Measurements from ENCODE around the gene FBP2. TPM values are rescaled to one million over a fixed set of nuclear protein-coding genes. Genes with fewer than 3 reads are reported as not detected.

FBP2 gene
- total and polyA plus RNA-seq, 2 of the 8 experiments (the other 6 are each of a cell fraction or from before 2014, with no cell fraction given), result not detected

GRCh38 chr9:94566550-94566949, 27.1 kb downstream of the FBP2 start:
- no peak overlapping the region for H2AFZ ChIP-seq (ENCODE audit: low read length)
- H4K5ac ChIP-seq (ENCODE audit: insufficient read length, low read depth, low read length), result no peak overlapping the region
- peaks cover 0 to 7% (median 1%) of the 10 kb centered on the region in 4 experiments; a peak in 2 of 7 replicates for H3K4me1 ChIP-seq (replicated peaks in 1 of 4; ENCODE audit: control insufficient read depth in 3 of 4, insufficient read depth in 4 of 4, low read length in 3 of 4)
- H2BK5ac ChIP-seq (ENCODE audit: low read depth, low read length), result no peak overlapping the region
- no peak overlapping the region for H3K4ac ChIP-seq (replicated peaks; ENCODE audit: insufficient read length, low read depth, low read length)
- H3K9me3 ChIP-seq (ENCODE audit: insufficient read depth in 2 of 2, low read depth in 1 of 2, low read length in 1 of 2), result no peaks in the 10 kb centered on the region
- H4K8ac ChIP-seq (ENCODE audit: extremely low read depth, insufficient read depth, low read length), result no peak overlapping the region
- H3K79me1 ChIP-seq (ENCODE audit: low read depth, low read length), result no peaks in the 10 kb centered on the region
- FAIRE-seq, result no peak
- no peaks in the 10 kb centered on the region for H3K79me2 ChIP-seq (ENCODE audit: control insufficient read depth in 1 of 2, insufficient read depth in 2 of 2, low read length in 2 of 2)
- H3K23ac ChIP-seq (ENCODE audit: insufficient read length), result no peak overlapping the region
- ChIA-PET POLR2A (ENCODE audit: partially characterized antibody) (interaction anchor here (0.9 kb wide), 1 partner anchor 12 kb away, joined by 4 read pairs; no protein-coding TSS in a partner anchor), CTCF (ENCODE audit: partially characterized antibody) (interaction anchor here (1.4 to 1.7 kb wide), 2 partner anchors 11 to 22 kb away, joined by 3 to 4 read pairs; no protein-coding TSS in a partner anchor)
- no peak for DNase-seq (ENCODE audit: low read depth in 1 of 2, low spot score in 2 of 2)
- no peak overlapping the region for H2BK15ac ChIP-seq (ENCODE audit: low read length)
- H2BK12ac ChIP-seq (ENCODE audit: low read depth, low read length), result no peak overlapping the region
- no peak overlapping the region for H3K56ac ChIP-seq (replicated peaks; ENCODE audit: insufficient read length, low read depth, low read length)
- no peaks in the 10 kb centered on the region for H3K23me2 ChIP-seq (ENCODE audit: low read depth, low read length)
- no peak overlapping the region for H3K18ac ChIP-seq (ENCODE audit: extremely low read depth, low read length)
- H2BK120ac ChIP-seq (replicated peaks; ENCODE audit: low read depth, low read length), result no peak overlapping the region
- no peak overlapping the region for H3K27ac ChIP-seq (ENCODE audit: low read depth, low read length)
- no peak overlapping the region for H3K9ac ChIP-seq (replicated peaks in 1 of 4; ENCODE audit: extremely low read depth in 1 of 4, low read depth in 3 of 4, low read length in 3 of 4)
- no peak overlapping the region for H3K4me2 ChIP-seq (ENCODE audit: insufficient read depth in 1 of 2, low read depth in 2 of 2, low read length in 2 of 2)
- 0 out of 7 replicates have a peak, but pooled peaks cover 0 to under 1% (median 0%) of the 10 kb centered on the region in 4 experiments for H3K27me3 ChIP-seq (replicated peaks in 1 of 4; ENCODE audit: control insufficient read depth in 3 of 4, extremely low read depth in 1 of 4, insufficient read depth in 3 of 4, low read length in 3 of 4)
- H2AK5ac ChIP-seq (ENCODE audit: low read depth, low read length), result no peak overlapping the region
- no peak overlapping the region for H4K91ac ChIP-seq (replicated peaks; ENCODE audit: insufficient read length, low read length)
- no peaks in the 10 kb centered on the region for H4K20me1 ChIP-seq (replicated peaks in 1 of 2; ENCODE audit: control insufficient read depth in 1 of 2, insufficient read depth in 2 of 2, low read length in 2 of 2)
- peaks cover 0 to 4% (median 2%) of the 10 kb centered on the region in 4 experiments; a peak in 3 of 8 replicates for H3K36me3 ChIP-seq (ENCODE audit: control insufficient read depth in 2 of 4, insufficient read depth in 4 of 4, low read length in 3 of 4)
- no peak overlapping the region for H3K14ac ChIP-seq (ENCODE audit: insufficient read length)
- no peak overlapping the region for H3K4me3 ChIP-seq (ENCODE audit: extremely low read depth in 1 of 4, insufficient read depth in 2 of 4, low read depth in 3 of 4, low read length in 4 of 4)
- H2BK20ac ChIP-seq (ENCODE audit: low read length), result no peak overlapping the region
- TF ChIP-seq PHF8 (conservative IDR thresholded peaks at IDR 0.05; ENCODE audit: low read depth, low read length), result no peak
- no peak for TF ChIP-seq TAF7 (optimal IDR thresholded peaks at IDR 0.05; ENCODE audit: borderline replicate concordance, low read depth, low read length)
- TF ChIP-seq YY1 (IDR thresholded peaks at IDR 0.05; ENCODE audit: low read depth, low read length), result no peak
- TF ChIP-seq NANOG (IDR thresholded peaks at IDR 0.05; ENCODE audit: insufficient read depth, low read depth, low read length, poor library complexity, severe bottlenecking), result no peak
- no peak for TF ChIP-seq ZNF274 (IDR thresholded peaks at IDR 0.05; ENCODE audit: borderline replicate concordance, extremely low read depth, low read length)

All from H1 (cell line).